RWPE2 (cell line): ENCODE measurements around the gene STX16.

Experiments
- ATAC-seq: fragments of 200-7000 bp; cut with Tn5 transposase; 3 replicates; pipeline ENCODE4 v1.9.1; 2021; ENCODE audit warnings: low read depth
- DNase-seq: peaks from one replicate; pipeline ENCODE4 v3.0.0-alpha.2; 2020; ENCODE audit warnings: low spot score
- H3K27ac ChIP-seq: fragments of 450-650 bp; 2 replicates; pipeline ENCODE4 v1.5.1; 2017; ENCODE audit warnings: mild to moderate bottlenecking; ENCODE audit not compliant: poor library complexity, severe bottlenecking
- H3K27me3 ChIP-seq: fragments of 250-450 bp; sonication (Bioruptor Pico); 2 replicates; pipeline ENCODE4 v1.5.1; 2021; ENCODE audit warnings: mild to moderate bottlenecking, moderate library complexity; ENCODE audit not compliant: insufficient read depth, poor library complexity, severe bottlenecking
- H3K36me3 ChIP-seq: fragments of 250-450 bp; sonication (Bioruptor Pico); 2 replicates; pipeline ENCODE4 v1.5.1; 2020; ENCODE audit warnings: low read depth, mild to moderate bottlenecking, moderate library complexity
- H3K4me1 ChIP-seq: fragments of 250-450 bp; sonication (Bioruptor Pico); 2 replicates; pipeline ENCODE4 v1.5.1; 2021; ENCODE audit warnings: mild to moderate bottlenecking, moderate library complexity; ENCODE audit not compliant: insufficient read depth, poor library complexity, severe bottlenecking
- H3K4me3 ChIP-seq: fragments of 250-450 bp; sonication (Bioruptor Pico); 2 replicates; pipeline ENCODE4 v1.5.1; 2021; ENCODE audit warnings: mild to moderate bottlenecking, moderate library complexity; ENCODE audit not compliant: severe bottlenecking
- H3K9me3 ChIP-seq: fragments of 250-450 bp; sonication (Bioruptor Pico); 2 replicates; pipeline ENCODE4 v1.5.1; 2021; ENCODE audit warnings: mild to moderate bottlenecking, moderate library complexity; ENCODE audit not compliant: severe bottlenecking
- CTCF ChIP-seq: fragments of 450-650 bp; IDR thresholded peaks from one replicate; pipeline ENCODE4 v1.5.1; 2017; ENCODE audit warnings: mild to moderate bottlenecking, moderate library complexity; ENCODE audit not compliant: poor library complexity, severe bottlenecking

STX16 gene

GRCh38 chr20:58673119-58673518 is 22.0 kb downstream of the STX16 start:
- Histone ChIP-seq H3K36me3 (peaks cover 100% of the 10 kb centered on the region), H3K9me3 (no peaks in the 10 kb centered on the region), H3K4me3 (no peak overlapping the region), H3K4me1 (no peaks in the 10 kb centered on the region), H3K27ac (no peak overlapping the region), H3K27me3 (no peaks in the 10 kb centered on the region)
- peak; percentile 45 for DNase-seq
- ATAC-seq, result no peak
- no peak for TF ChIP-seq CTCF

- peaks cover 98% of the 10 kb centered on the region for H3K36me3 ChIP-seq
- no peak for ATAC-seq
Measured at GRCh38 chr20:58675146-58675584, 24.1 kb downstream of the STX16 start.

GRCh38 chr20:58675641-58676040 is 24.6 kb downstream of the STX16 start:
- no peak overlapping the region for H3K27ac ChIP-seq
- H3K4me1 ChIP-seq, result no peaks in the 10 kb centered on the region
- peaks cover 97% of the 10 kb centered on the region for H3K36me3 ChIP-seq
- H3K4me3 ChIP-seq, result no peak overlapping the region
- ATAC-seq (no peak), DNase-seq (peak; percentile 73)
- no peak for TF ChIP-seq CTCF
- no peaks in the 10 kb centered on the region for H3K27me3 ChIP-seq
- no peaks in the 10 kb centered on the region for H3K9me3 ChIP-seq

More at GRCh38 chr20:58675146-58675584, 24.1 kb downstream of the STX16 start:
- H3K4me3 ChIP-seq, result no peak overlapping the region
- H3K4me1 ChIP-seq, result no peaks in the 10 kb centered on the region
- DNase-seq, result peak; percentile 79
- H3K9me3 ChIP-seq, result no peaks in the 10 kb centered on the region
- H3K27ac ChIP-seq, result no peak overlapping the region
- no peak for TF ChIP-seq CTCF
- no peaks in the 10 kb centered on the region for H3K27me3 ChIP-seq

- no peaks in the 10 kb centered on the region for H3K27me3 ChIP-seq
- H3K4me1 ChIP-seq, result no peaks in the 10 kb centered on the region
- no peak for TF ChIP-seq CTCF
- H3K9me3 ChIP-seq, result no peaks in the 10 kb centered on the region
- H3K4me3 ChIP-seq, result no peak overlapping the region
- H3K36me3 ChIP-seq, result peaks cover 91% of the 10 kb centered on the region
- DNase-seq (peak; percentile 59), ATAC-seq (no peak)
- H3K27ac ChIP-seq, result no peak overlapping the region
Measured at GRCh38 chr20:58676161-58676560, 25.1 kb downstream of the STX16 start.

- no peaks in the 10 kb centered on the region for H3K27me3 ChIP-seq
- no peak overlapping the region for H3K27ac ChIP-seq
- H3K4me3 ChIP-seq, result no peak overlapping the region
- peak; percentile 67 for DNase-seq
- no peak for ATAC-seq
- no peak for TF ChIP-seq CTCF
- no peaks in the 10 kb centered on the region for H3K4me1 ChIP-seq
- H3K9me3 ChIP-seq, result no peaks in the 10 kb centered on the region
- H3K36me3 ChIP-seq, result peaks cover 82% of the 10 kb centered on the region
Measured at GRCh38 chr20:58677079-58677604, 26.1 kb downstream of the STX16 start.
